ENCODE results near the gene SLC25A19.

GRCh38 chr17:75273977-75274708 is 15.1 kb downstream of the SLC25A19 start:
- TF ChIP-seq CTCF (IDR thresholded peaks at IDR 0.05): no peak
- no peak for TF ChIP-seq EZH2 (IDR thresholded peaks at IDR 0.05; ENCODE audit: borderline replicate concordance, insufficient read depth, low read depth, low read length, poor library complexity, severe bottlenecking)

Data from B cell (primary cell).